HEK293 (cell line): ENCODE measurements around the gene PTX3.

Source experiments
- GFI1B ChIP-seq: fragments of 450-650 bp; formaldehyde crosslinking; IDR thresholded peaks from 2 replicates; pipeline ENCODE4 v1.5.1; 2016; ENCODE audit warnings: missing biosample characterization, missing genetic modification characterization
- GLIS1 ChIP-seq: fragments of 450-650 bp; formaldehyde crosslinking; IDR thresholded peaks from 2 replicates; pipeline ENCODE4 v1.5.1; 2016; ENCODE audit warnings: missing biosample characterization, missing genetic modification characterization
- IKZF3 ChIP-seq: fragments of 450-650 bp; IDR thresholded peaks from 2 replicates; pipeline ENCODE4 v1.5.0; 2018; ENCODE audit warnings: missing biosample characterization, mild to moderate bottlenecking, missing genetic modification characterization, moderate library complexity
- MYNN ChIP-seq: fragments of 450-650 bp; formaldehyde crosslinking; IDR thresholded peaks from 2 replicates; pipeline ENCODE4 v1.5.1; 2016; ENCODE audit warnings: missing biosample characterization, missing genetic modification characterization, borderline replicate concordance
- RBAK ChIP-seq: fragments of 450-650 bp; formaldehyde crosslinking; IDR thresholded peaks from 2 replicates; pipeline ENCODE4 v1.5.1; 2016; ENCODE audit warnings: missing biosample characterization, missing genetic modification characterization
- SETDB1 ChIP-seq: IDR thresholded peaks from one replicate; pipeline ENCODE4 v1.6.1; 2017; ENCODE audit warnings: mild to moderate bottlenecking, low read length, moderate library complexity, mixed read lengths; ENCODE audit not compliant: insufficient read length
- SP7 ChIP-seq: fragments of 450-650 bp; formaldehyde crosslinking; IDR thresholded peaks from 2 replicates; pipeline ENCODE4 v1.5.1; 2016; ENCODE audit warnings: missing biosample characterization, missing genetic modification characterization
- ZFHX2 ChIP-seq: fragments of 450-650 bp; formaldehyde crosslinking; conservative IDR thresholded peaks from 2 replicates; pipeline ENCODE4 v1.5.1; 2016; ENCODE audit warnings: missing biosample characterization, missing genetic modification characterization
- ZFP37 ChIP-seq: fragments of 450-650 bp; formaldehyde crosslinking; IDR thresholded peaks from 2 replicates; pipeline ENCODE4 v1.5.1; 2016; ENCODE audit warnings: missing biosample characterization, missing genetic modification characterization
- ZFP69B ChIP-seq: fragments of 450-650 bp; formaldehyde crosslinking; IDR thresholded peaks from 2 replicates; pipeline ENCODE4 v1.5.1; 2016; ENCODE audit warnings: missing biosample characterization, missing genetic modification characterization
- ZNF138 ChIP-seq: fragments of 450-650 bp; formaldehyde crosslinking; IDR thresholded peaks from 2 replicates; pipeline ENCODE4 v1.5.1; 2016; ENCODE audit warnings: missing biosample characterization, missing genetic modification characterization, borderline replicate concordance
- ZNF24 ChIP-seq: fragments of 450-650 bp; formaldehyde crosslinking; IDR thresholded peaks from 2 replicates; pipeline ENCODE4 v1.5.1; 2016; ENCODE audit warnings: missing biosample characterization, missing genetic modification characterization
- ZNF266 ChIP-seq: fragments of 450-650 bp; formaldehyde crosslinking; IDR thresholded peaks from 2 replicates; pipeline ENCODE4 v1.5.1; 2016; ENCODE audit warnings: missing biosample characterization, missing genetic modification characterization, low read depth
- ZNF274 ChIP-seq, 2 experiments: fragments of 200-500 bp in 1 of 2; fragments of 450-650 bp in 1 of 2; sonication (Bioruptor generic) in 1 of 2; formaldehyde crosslinking in 1 of 2; IDR thresholded peaks; 2 replicates each; pipeline versions ENCODE4 v1.5.1 to v1.6.1; 2014 to 2016; ENCODE audit warnings: borderline replicate concordance in 1 of 2, inconsistent platforms in 1 of 2, low read length in 1 of 2, missing biosample characterization in 1 of 2, missing genetic modification characterization in 1 of 2
- ZNF37A ChIP-seq: fragments of 450-650 bp; IDR thresholded peaks from 2 replicates; pipeline ENCODE4 v1.5.1; 2018; ENCODE audit warnings: missing biosample characterization, missing genetic modification characterization
- ZNF426 ChIP-seq: fragments of 450-650 bp; formaldehyde crosslinking; IDR thresholded peaks from 2 replicates; pipeline ENCODE4 v1.5.1; 2017; ENCODE audit warnings: missing biosample characterization, missing genetic modification characterization, mild to moderate bottlenecking, inconsistent platforms, moderate library complexity
- ZNF501 ChIP-seq: fragments of 450-650 bp; formaldehyde crosslinking; IDR thresholded peaks from 2 replicates; pipeline ENCODE4 v1.5.1; 2016; ENCODE audit warnings: missing biosample characterization, missing genetic modification characterization
- ZNF530 ChIP-seq: fragments of 450-650 bp; formaldehyde crosslinking; IDR thresholded peaks from 2 replicates; pipeline ENCODE4 v1.5.1; 2016; ENCODE audit warnings: low read depth, missing biosample characterization, missing genetic modification characterization
- ZNF544 ChIP-seq: fragments of 450-650 bp; formaldehyde crosslinking; IDR thresholded peaks from 2 replicates; pipeline ENCODE4 v1.5.0; 2017; ENCODE audit warnings: missing biosample characterization, missing genetic modification characterization
- ZNF548 ChIP-seq: fragments of 450-650 bp; formaldehyde crosslinking; IDR thresholded peaks from 2 replicates; pipeline ENCODE4 v1.5.1; 2016; ENCODE audit warnings: missing biosample characterization, missing genetic modification characterization
- ZNF560 ChIP-seq: fragments of 450-650 bp; formaldehyde crosslinking; IDR thresholded peaks from 2 replicates; pipeline ENCODE4 v1.5.1; 2017; ENCODE audit warnings: missing biosample characterization, missing genetic modification characterization, borderline replicate concordance
- ZNF624 ChIP-seq: fragments of 450-650 bp; formaldehyde crosslinking; IDR thresholded peaks from 2 replicates; pipeline ENCODE4 v1.5.1; 2017; ENCODE audit warnings: missing biosample characterization, missing genetic modification characterization
- ZNF654 ChIP-seq: fragments of 450-650 bp; formaldehyde crosslinking; IDR thresholded peaks from 2 replicates; pipeline ENCODE4 v1.5.1; 2016; ENCODE audit warnings: low read depth, missing biosample characterization, missing genetic modification characterization
- ZNF747 ChIP-seq: fragments of 450-650 bp; formaldehyde crosslinking; IDR thresholded peaks from 2 replicates; pipeline ENCODE4 v1.5.1; 2016; ENCODE audit warnings: missing biosample characterization, missing genetic modification characterization
- ZSCAN16 ChIP-seq: fragments of 450-650 bp; formaldehyde crosslinking; IDR thresholded peaks from 2 replicates; pipeline ENCODE4 v1.5.1; 2016; ENCODE audit warnings: missing biosample characterization, missing genetic modification characterization
- TF ChIP-seq, protein P1 (sequence below): fragments of 450-650 bp; formaldehyde crosslinking; IDR thresholded peaks from 2 replicates; pipeline ENCODE4 v1.5.1; 2016; ENCODE audit warnings: missing biosample characterization, missing genetic modification characterization, low read depth
- TF ChIP-seq, protein P2 (sequence below): fragments of 450-650 bp; formaldehyde crosslinking; IDR thresholded peaks from 2 replicates; pipeline ENCODE4 v1.5.1; 2016; ENCODE audit warnings: missing biosample characterization, missing genetic modification characterization
- TF ChIP-seq, protein P3 (sequence below): fragments of 450-650 bp; formaldehyde crosslinking; conservative IDR thresholded peaks from 2 replicates; pipeline ENCODE4 v1.5.1; 2016; ENCODE audit warnings: low read depth, missing biosample characterization, missing genetic modification characterization
- TF ChIP-seq, protein P4 (sequence below): fragments of 450-650 bp; formaldehyde crosslinking; IDR thresholded peaks from 2 replicates; pipeline ENCODE4 v1.5.1; 2016; ENCODE audit warnings: missing biosample characterization, missing genetic modification characterization
- TF ChIP-seq, protein P5 (sequence below): sonication (generic); formaldehyde crosslinking; IDR thresholded peaks from 2 replicates; pipeline ENCODE4 v1.8.1; 2022; ENCODE audit warnings: mild to moderate bottlenecking, moderate library complexity, missing genetic modification reagents

Gene PTX3

DNA sequence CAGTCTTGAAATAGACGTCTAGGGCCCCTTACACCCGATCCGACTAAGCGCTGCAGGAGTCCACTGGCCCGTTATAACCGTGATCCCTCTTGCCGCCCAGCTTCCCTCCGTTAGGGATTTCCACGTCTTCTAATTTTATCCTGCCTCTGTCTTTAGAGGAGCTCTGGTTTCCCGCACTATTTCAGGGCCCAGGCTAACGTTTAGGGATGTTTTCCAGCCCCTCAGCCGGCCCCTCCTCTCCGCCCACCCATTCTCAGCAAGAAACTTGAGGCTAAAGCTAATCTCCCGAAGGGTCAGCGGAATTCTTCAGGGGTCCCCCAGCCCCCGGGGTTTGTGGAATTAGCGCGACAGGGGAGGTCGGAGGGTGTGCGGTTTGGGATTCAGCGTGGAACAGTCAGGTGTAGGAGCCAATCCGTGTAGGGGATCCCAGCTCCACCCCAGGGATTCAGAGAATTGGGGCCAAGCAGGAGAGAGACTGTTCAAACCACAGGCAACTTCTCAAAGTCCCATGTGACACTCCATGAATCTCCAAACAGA, 1.6 kb downstream of the PTX3 start (continued):
- TF ChIP-seq, protein P1, sequence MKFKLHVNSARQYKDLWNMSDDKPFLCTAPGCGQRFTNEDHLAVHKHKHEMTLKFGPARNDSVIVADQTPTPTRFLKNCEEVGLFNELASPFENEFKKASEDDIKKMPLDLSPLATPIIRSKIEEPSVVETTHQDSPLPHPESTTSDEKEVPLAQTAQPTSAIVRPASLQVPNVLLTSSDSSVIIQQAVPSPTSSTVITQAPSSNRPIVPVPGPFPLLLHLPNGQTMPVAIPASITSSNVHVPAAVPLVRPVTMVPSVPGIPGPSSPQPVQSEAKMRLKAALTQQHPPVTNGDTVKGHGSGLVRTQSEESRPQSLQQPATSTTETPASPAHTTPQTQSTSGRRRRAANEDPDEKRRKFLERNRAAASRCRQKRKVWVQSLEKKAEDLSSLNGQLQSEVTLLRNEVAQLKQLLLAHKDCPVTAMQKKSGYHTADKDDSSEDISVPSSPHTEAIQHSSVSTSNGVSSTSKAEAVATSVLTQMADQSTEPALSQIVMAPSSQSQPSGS = no peak
- peak; percentile 1 for TF ChIP-seq ZNF24 (tag by site-specific recombination)
- no peak for TF ChIP-seq IKZF3 (tag by site-specific recombination)
- TF ChIP-seq ZFP69B (tag by site-specific recombination) = no peak
- no peak for TF ChIP-seq ZFHX2 (tag by site-specific recombination)
- 0 out of 2 replicates have a peak, but pooled peaks have one; percentile 19 for TF ChIP-seq GLIS1 (tag by site-specific recombination)
- TF ChIP-seq ZNF426 (tag by site-specific recombination) = no peak
- TF ChIP-seq ZSCAN16 = no peak
- TF ChIP-seq ZNF548 (tag by site-specific recombination) = no peak
- TF ChIP-seq ZNF274 (IDR thresholded peaks at IDR 0.05; ENCODE audit: low read length) = no peak
- no peak for TF ChIP-seq ZNF274 (tag by site-specific recombination; IDR thresholded peaks at IDR 0.05; ENCODE audit: borderline replicate concordance)
- TF ChIP-seq GFI1B = no peak
- TF ChIP-seq ZNF747 (tag by site-specific recombination) = no peak
- no peak for TF ChIP-seq ZNF530 (tag by site-specific recombination)
- no peak; the same call in 1 of the 2 replicates for TF ChIP-seq MYNN
- TF ChIP-seq SP7 (tag by site-specific recombination) = no peak; the same call in 1 of the 2 replicates
- TF ChIP-seq ZNF544 (tag by site-specific recombination) = no peak
- TF ChIP-seq, protein P2, sequence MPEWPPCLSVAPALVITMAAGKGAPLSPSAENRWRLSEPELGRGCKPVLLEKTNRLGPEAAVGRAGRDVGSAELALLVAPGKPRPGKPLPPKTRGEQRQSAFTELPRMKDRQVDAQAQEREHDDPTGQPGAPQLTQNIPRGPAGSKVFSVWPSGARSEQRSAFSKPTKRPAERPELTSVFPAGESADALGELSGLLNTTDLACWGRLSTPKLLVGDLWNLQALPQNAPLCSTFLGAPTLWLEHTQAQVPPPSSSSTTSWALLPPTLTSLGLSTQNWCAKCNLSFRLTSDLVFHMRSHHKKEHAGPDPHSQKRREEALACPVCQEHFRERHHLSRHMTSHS = no peak
- no peak for TF ChIP-seq ZNF560 (tag by site-specific recombination)
- TF ChIP-seq, protein P3, sequence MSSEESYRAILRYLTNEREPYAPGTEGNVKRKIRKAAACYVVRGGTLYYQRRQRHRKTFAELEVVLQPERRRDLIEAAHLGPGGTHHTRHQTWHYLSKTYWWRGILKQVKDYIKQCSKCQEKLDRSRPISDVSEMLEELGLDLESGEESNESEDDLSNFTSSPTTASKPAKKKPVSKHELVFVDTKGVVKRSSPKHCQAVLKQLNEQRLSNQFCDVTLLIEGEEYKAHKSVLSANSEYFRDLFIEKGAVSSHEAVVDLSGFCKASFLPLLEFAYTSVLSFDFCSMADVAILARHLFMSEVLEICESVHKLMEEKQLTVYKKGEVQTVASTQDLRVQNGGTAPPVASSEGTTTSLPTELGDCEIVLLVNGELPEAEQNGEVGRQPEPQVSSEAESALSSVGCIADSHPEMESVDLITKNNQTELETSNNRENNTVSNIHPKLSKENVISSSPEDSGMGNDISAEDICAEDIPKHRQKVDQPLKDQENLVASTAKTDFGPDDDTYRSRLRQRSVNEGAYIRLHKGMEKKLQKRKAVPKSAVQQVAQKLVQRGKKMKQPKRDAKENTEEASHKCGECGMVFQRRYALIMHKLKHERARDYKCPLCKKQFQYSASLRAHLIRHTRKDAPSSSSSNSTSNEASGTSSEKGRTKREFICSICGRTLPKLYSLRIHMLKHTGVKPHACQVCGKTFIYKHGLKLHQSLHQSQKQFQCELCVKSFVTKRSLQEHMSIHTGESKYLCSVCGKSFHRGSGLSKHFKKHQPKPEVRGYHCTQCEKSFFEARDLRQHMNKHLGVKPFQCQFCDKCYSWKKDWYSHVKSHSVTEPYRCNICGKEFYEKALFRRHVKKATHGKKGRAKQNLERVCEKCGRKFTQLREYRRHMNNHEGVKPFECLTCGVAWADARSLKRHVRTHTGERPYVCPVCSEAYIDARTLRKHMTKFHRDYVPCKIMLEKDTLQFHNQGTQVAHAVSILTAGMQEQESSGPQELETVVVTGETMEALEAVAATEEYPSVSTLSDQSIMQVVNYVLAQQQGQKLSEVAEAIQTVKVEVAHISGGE (tag by site-specific recombination) = no peak
- no peak for TF ChIP-seq ZNF654 (tag by site-specific recombination)
- no peak for TF ChIP-seq RBAK (tag by site-specific recombination)
- no peak; the same call in 1 of the 2 replicates for TF ChIP-seq ZFP37
- TF ChIP-seq, protein P4, sequence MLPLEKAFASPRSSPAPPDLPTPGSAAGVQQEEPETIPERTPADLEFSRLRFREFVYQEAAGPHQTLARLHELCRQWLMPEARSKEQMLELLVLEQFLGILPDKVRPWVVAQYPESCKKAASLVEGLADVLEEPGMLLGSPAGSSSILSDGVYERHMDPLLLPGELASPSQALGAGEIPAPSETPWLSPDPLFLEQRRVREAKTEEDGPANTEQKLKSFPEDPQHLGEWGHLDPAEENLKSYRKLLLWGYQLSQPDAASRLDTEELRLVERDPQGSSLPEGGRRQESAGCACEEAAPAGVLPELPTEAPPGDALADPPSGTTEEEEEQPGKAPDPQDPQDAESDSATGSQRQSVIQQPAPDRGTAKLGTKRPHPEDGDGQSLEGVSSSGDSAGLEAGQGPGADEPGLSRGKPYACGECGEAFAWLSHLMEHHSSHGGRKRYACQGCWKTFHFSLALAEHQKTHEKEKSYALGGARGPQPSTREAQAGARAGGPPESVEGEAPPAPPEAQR = no peak
- TF ChIP-seq ZNF266 (tag by site-specific recombination) = no peak
- TF ChIP-seq ZNF37A (tag by site-specific recombination) = no peak
- TF ChIP-seq ZNF501 = no peak
- TF ChIP-seq ZNF138 (tag by site-specific recombination) = no peak
- no peak for TF ChIP-seq SETDB1
- TF ChIP-seq, protein P5, sequence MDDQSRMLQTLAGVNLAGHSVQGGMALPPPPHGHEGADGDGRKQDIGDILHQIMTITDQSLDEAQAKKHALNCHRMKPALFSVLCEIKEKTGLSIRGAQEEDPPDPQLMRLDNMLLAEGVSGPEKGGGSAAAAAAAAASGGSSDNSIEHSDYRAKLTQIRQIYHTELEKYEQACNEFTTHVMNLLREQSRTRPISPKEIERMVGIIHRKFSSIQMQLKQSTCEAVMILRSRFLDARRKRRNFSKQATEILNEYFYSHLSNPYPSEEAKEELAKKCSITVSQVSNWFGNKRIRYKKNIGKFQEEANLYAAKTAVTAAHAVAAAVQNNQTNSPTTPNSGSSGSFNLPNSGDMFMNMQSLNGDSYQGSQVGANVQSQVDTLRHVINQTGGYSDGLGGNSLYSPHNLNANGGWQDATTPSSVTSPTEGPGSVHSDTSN (CRISPR knock-in tag) = no peak
- TF ChIP-seq ZNF624 (tag by site-specific recombination) = no peak
